HG03045 (cell line): ENCODE measurements around the gene HIPK2.

ENCODE experiments used
- ATAC-seq: cut with Tn5 transposase; IDR thresholded peaks from one replicate; pipeline ENCODE4 v1.9.1; 2021; ENCODE audit warnings: mild to moderate bottlenecking, moderate library complexity; ENCODE audit not compliant: unreplicated experiment

The HIPK2 gene

DNA sequence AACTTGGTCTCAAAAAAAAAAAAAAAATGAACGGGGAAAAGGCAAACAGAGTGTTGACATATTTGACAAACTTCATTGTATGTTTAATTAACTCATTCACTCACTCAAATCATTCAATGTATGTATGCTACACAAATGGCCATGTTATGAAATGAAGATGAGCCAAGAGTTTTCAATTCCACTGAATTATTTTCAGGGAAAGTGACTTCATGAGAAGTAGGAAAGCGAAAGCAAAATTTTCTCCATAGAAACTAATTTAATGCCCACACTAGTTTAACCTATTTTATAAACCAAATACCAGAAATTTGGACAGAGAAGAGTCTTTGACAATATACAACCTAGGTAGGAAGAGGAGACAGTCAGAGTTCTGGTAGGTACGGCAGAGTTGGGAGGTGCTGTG, 119.5 kb downstream of the HIPK2 start:
- no peak for ATAC-seq

DNA sequence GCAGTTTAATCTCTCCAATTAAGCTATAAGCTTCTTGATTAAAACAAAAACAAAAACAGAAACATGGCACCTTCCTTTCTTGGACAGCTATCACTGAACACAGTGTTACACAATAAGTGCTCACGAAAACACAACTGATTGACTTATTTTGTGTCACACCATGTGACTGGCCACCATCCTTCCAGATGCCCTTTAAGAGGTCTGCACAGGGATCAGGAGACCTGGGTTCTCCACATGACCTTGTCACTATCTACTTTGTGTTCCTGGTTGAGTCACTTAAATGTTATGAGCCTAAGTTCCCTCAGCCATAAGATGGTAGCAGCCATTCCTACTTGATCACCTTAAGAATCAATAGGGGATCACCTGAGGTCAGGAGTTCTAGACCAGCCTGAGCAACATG, 120.1 kb downstream of the HIPK2 start:
- ATAC-seq: no peak

DNA sequence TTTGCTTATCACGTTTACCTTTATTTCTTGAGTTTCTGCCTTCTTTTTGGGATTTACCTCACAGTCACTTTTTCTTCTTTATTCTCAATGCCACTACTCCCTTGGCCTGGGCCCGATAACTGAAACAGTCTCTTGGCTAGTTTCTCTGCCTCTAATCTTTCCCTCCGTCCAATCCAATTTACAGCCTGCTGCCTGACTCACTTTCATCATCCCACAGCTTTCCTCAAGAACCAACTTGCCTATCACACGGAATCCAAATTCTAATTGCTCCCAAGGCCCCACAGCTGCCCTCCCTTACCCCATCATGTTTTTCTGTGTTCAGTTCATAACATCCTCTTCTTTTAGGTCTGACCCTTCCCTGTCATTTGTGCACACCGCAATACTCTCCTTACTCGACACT, 121.4 kb downstream of the HIPK2 start:
- ATAC-seq: no peak

DNA sequence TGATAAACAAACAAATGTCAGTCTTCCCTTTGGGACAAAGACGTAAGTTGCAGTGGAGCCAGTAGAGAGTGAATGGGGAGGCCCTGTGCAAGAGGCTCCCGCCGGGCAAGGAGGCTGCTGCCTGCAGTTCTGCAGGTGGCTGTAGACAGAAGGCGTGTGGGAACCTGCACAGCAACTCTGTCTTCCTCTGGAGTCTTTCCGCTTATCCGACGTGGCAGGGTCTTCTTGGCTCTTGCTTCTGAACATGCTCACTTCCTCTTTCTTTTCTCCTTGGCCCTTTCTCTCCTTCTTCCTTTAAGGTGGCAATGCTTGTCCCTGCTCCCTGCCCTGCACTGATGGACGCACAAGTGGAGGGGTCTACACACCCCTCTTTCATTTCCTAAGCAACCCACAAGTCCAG, 122.5 kb downstream of the HIPK2 start:
- ATAC-seq: no peak

- ATAC-seq: no peak
Observed at GRCh38 chr7:139654276-139655181, 123.3 kb downstream of the HIPK2 start.

DNA sequence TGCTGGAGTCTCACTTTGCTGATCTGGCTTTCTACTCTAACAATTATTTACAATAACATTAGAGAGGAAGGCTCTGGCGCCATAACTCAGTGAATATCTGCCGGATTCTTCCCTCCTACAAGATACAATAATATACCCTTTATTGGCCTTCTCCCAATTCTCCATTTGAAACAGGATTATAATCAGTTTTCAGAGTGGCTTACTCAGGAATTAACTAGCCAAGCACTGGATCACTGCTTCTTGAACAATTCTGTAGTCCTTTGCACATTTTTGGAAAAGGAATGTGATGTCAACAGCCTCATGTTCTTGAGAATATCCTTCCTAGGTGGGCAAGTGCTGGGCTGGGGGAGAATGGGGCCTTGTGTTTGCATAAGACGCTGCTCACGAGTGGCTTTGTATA, 125.9 kb downstream of the HIPK2 start:
- ATAC-seq: no peak

- no peak for ATAC-seq
Observed at GRCh38 chr7:139651308-139651707, 126.5 kb downstream of the HIPK2 start.

DNA sequence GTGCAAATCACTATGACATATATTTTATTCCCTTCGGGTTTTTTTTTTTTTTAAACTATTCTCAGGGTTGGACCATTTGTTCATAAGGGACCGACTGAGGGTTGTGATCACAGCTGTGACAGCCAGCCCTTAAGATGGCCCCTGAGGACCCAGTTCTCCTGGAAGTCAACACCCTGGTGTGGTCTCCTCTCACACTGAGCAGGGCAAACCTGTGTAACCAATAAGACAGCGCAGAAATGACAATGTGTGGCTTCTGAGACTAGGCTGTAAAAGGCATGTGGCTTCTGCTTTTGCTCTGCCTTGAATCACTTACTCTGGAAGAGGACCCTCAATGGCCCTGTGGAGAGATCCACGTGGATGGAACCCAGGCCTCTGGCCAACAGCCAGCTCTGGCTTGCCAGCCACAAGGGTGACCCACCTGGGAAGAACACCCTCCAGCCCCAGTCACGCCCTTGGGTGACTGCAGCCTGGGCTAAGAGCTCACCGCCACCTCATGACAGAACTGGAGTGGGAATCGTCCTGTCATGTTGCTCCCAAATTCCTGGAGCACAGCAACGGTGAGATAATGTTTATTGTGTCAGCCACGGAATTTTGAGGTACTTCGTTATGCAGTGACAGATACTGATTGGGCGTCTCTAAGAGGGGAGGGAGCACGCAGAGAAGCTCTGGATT, 127.2 kb downstream of the HIPK2 start:
- no peak for ATAC-seq

GRCh38 chr7:139648941-139649425, 128.8 kb downstream of the HIPK2 start:
- peak; percentile 81 for ATAC-seq

GRCh38 chr7:139648391-139648861, 129.4 kb downstream of the HIPK2 start:
- ATAC-seq: peak; percentile 6

DNA sequence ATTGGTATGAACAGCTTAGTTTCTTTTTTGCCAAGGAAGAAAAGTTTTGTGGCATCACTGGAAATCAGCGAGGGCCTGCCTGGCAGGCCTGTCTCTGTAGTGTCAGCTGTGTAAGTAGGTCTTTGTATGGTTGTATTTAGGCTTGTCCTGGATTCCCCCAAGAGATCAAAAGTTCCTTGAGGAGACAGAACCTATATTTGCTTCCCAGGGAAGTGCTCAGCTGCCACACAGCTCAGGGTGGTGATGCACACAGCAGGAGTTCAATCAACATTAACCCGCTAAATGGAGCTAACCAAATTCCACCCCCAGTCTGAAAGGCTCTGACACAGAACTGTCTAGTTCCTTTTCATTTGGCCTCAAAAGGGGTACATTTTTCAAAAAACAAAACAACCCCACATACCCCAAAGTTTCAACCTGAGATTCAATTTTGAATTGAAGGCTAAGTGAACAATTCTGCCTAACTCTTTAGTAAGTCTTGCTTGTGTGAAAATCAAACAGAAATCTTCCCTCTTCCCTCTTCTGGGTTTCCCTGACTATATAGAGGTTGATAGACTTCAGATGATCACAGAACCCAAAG, 129.9 kb downstream of the HIPK2 start:
- no peak for ATAC-seq

DNA sequence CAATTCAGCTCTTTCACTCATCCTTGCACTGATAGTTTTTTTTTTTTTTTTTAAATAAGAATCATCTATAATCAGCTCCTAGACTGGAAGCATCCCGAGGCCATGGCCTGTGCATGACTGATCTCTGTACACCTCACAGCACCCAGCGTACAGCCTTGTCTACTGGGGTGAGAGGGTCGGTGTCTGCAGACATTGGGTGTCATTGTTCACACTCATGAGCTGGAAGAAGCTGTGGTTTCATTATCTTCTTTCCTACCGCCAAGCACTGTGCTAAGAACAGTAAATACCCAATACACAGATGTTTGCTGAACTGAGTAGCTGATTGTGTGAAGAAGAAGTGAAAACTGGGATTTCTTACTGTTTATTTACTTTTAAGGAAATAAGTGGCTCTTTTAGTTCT, 130.7 kb downstream of the HIPK2 start:
- ATAC-seq: no peak

GRCh38 chr7:139646566-139646965, 131.2 kb downstream of the HIPK2 start:
- ATAC-seq: no peak

DNA sequence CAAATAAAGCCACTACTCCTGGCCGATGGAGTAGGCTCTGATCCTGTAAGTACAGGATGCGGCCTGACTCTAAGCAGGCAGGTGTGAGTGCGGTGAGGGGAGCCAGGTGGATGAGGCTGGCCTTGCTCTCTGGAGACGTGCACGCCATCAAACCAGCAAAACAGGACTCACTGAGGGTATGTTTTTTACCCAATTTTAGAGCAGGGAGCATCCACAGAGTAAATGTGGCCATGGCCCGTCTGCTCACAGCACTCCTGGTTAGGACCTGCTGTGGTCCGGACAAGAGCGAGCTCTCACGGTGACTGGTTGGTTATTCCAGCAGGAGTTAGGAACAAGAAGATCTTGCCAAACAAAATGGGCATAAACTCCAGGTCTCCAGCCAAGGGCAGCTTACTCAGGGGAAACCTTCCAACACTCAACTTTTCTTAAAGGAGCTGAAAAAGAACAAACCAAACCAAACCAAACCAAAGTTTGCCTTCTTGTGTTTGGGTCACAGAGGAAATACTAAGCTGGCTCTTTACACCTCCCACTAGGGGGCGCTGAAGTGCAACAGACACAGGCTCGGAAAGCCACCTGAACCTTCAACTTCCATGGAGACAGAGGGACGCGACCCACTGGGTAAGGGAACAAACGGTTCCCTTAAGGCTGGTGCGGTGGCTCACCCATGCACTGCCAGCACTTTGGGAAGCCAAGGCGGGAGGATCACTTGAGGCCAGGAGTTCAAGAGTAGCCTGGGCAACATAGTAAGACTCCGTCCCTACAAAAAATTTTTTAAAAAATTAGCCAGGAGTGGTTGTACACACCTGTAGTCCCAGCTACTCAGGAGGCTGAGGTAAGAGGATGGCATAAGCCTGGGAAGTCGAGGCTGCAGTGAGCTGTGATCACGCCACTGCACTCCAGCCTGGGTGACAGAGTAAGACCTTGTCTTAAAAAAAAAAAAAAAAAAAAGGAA, 131.9 kb downstream of the HIPK2 start:
- no peak for ATAC-seq

GRCh38 chr7:139643951-139644585, 133.7 kb downstream of the HIPK2 start:
- ATAC-seq: no peak

DNA sequence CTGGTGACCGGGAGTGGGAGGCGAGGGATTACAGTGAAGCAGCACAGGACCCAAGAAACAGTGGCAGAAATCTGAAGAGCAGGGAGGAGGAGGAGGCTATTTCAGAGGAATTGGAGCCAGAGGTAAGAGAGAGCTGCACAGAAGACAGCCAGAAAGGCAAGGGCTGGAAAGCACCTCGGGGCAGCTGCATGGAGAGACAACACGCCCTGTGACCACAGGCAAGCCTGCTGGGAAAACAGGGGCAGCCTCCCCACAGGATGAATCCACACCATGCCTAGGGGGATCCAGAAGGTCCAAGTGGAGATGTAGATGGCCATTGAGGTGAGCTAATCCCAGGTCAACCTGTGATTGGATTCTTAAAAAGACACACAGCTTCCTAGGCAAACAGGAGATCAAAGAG, 135.5 kb downstream of the HIPK2 start:
- ATAC-seq: no peak

GRCh38 chr7:139641337-139641992, 136.3 kb downstream of the HIPK2 start:
- ATAC-seq: no peak

GRCh38 chr7:139640681-139641080, 137.1 kb downstream of the HIPK2 start:
- ATAC-seq: no peak

DNA sequence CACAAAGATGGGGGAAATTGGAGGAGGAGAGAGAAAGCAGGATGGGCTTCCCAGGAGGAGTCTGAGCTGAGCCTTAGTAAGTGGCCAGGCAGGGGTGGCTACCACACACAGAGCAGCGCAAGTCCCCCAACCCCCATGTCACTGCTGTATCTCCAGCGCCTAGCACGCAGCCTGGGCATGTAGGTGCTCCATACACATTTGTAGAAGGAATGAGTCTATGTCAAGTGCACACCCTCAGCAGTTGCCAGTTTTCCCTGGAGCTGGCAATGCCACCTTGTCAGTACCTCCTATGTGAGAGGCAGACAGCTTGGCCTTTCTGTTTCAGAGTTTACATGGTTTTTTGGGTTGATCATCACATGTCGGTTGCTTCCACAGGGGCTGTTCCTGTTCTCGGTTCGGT, 138.2 kb downstream of the HIPK2 start:
- no peak for ATAC-seq
